HCT116 (cell line): Measurements from ENCODE around the gene MSH4.

Experiments used
- ATF3 ChIP-seq: IDR thresholded peaks from 2 replicates; pipeline ENCODE4 v1.6.1; 2012
- CBX3 ChIP-seq: IDR thresholded peaks from 2 replicates; pipeline ENCODE4 v1.6.1; 2012; ENCODE audit warnings: low read depth
- ELF1 ChIP-seq: IDR thresholded peaks from 2 replicates; pipeline ENCODE4 v1.6.1; 2012; ENCODE audit warnings: low read depth, borderline replicate concordance
- EZH2 ChIP-seq: fragments of 200-600 bp; sonication (generic); IDR thresholded peaks from 2 replicates; pipeline ENCODE4 v1.6.1; 2017; ENCODE audit warnings: antibody characterized with exemption, mixed run types
- JUND ChIP-seq: IDR thresholded peaks from 2 replicates; pipeline ENCODE4 v1.6.1; 2012
- MAX ChIP-seq: IDR thresholded peaks from 2 replicates; pipeline ENCODE4 v1.6.1; 2012
- POLR2A ChIP-seq: IDR thresholded peaks from 2 replicates; pipeline ENCODE4 v1.7.0; 2011; ENCODE audit warnings: borderline replicate concordance; ENCODE audit not compliant: insufficient read depth, insufficient read length; ENCODE audit errors: extremely low read depth
- POLR2AphosphoS5 ChIP-seq: IDR thresholded peaks from 2 replicates; pipeline ENCODE4 v1.6.1; 2011; ENCODE audit warnings: mild to moderate bottlenecking, low read depth, low read length, moderate library complexity
- RAD21 ChIP-seq: IDR thresholded peaks from 2 replicates; pipeline ENCODE4 v1.6.1; 2012; ENCODE audit warnings: low read depth, mild to moderate bottlenecking
- REST ChIP-seq: IDR thresholded peaks from 2 replicates; pipeline ENCODE4 v1.6.1; 2012; ENCODE audit warnings: low read depth
- SIN3A ChIP-seq: IDR thresholded peaks from 2 replicates; pipeline ENCODE4 v1.6.1; 2012; ENCODE audit warnings: low read depth
- YY1 ChIP-seq: IDR thresholded peaks from 2 replicates; pipeline ENCODE4 v1.6.1; 2011; ENCODE audit warnings: low read length, low read depth, moderate library complexity, mild to moderate bottlenecking; ENCODE audit not compliant: insufficient replicate concordance; ENCODE audit errors: extremely low read depth
- TF ChIP-seq, protein P1 (sequence below), 3 experiments: fragments of 200-600 bp in 1 of 3; sonication (generic) in 1 of 3; IDR thresholded peaks in 2 of 3; conservative IDR thresholded peaks in 1 of 3; 2 replicates each; pipeline ENCODE4 v1.5.1; 2012 to 2017; ENCODE audit warnings: low read depth in 2 of 3, low read length in 2 of 3, antibody characterized with exemption in 1 of 3, borderline replicate concordance in 1 of 3, control low read depth in 1 of 3, mild to moderate bottlenecking in 1 of 3, mixed read lengths in 1 of 3, mixed run types in 1 of 3, moderate library complexity in 1 of 3; ENCODE audit not compliant: insufficient read depth in 1 of 3

- TF ChIP-seq, protein P1, sequence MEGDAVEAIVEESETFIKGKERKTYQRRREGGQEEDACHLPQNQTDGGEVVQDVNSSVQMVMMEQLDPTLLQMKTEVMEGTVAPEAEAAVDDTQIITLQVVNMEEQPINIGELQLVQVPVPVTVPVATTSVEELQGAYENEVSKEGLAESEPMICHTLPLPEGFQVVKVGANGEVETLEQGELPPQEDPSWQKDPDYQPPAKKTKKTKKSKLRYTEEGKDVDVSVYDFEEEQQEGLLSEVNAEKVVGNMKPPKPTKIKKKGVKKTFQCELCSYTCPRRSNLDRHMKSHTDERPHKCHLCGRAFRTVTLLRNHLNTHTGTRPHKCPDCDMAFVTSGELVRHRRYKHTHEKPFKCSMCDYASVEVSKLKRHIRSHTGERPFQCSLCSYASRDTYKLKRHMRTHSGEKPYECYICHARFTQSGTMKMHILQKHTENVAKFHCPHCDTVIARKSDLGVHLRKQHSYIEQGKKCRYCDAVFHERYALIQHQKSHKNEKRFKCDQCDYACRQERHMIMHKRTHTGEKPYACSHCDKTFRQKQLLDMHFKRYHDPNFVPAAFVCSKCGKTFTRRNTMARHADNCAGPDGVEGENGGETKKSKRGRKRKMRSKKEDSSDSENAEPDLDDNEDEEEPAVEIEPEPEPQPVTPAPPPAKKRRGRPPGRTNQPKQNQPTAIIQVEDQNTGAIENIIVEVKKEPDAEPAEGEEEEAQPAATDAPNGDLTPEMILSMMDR (IDR thresholded peaks at IDR 0.05 in 2 of 3, conservative IDR thresholded peaks at IDR 0.05 in 1 of 3; ENCODE audit: borderline replicate concordance in 1 of 3, insufficient read depth in 1 of 3, low read depth in 2 of 3, low read length in 2 of 3): no peak
- TF ChIP-seq CBX3 (no peak), JUND (no peak), RAD21 (no peak), POLR2A (no peak), YY1 (no peak), REST (no peak), ELF1 (no peak), SIN3A (no peak), MAX (no peak), ATF3 (no peak), EZH2 (no peak), POLR2AphosphoS5 (no peak)
Observed at GRCh38 chr1:75836528-75837100, 39.9 kb downstream of the MSH4 start.
